Endothelial cell (in vitro differentiated cells): Measurements from ENCODE around the gene SSC4D. TPM values are rescaled to one million over a fixed set of nuclear protein-coding genes. Genes with fewer than 3 reads are reported as not detected.
A peak's percentile ranks its signal among the peaks of the same experiment; 100 is the strongest.

Experiments used
- DNase-seq: peaks from one replicate; pipeline ENCODE4 v3.0.0; 2021; ENCODE audit warnings: low spot score
- H3K27ac Mint-ChIP-seq: one replicate; pipeline ENCODE4 v1.8.0; 2021; ENCODE audit warnings: mixed read lengths, inconsistent platforms; ENCODE audit not compliant: unreplicated experiment
- H3K27me3 Mint-ChIP-seq: one replicate; pipeline ENCODE4 v1.8.0; 2021; ENCODE audit warnings: mild to moderate bottlenecking, moderate library complexity, mixed read lengths, inconsistent platforms; ENCODE audit not compliant: unreplicated experiment
- H3K36me3 Mint-ChIP-seq: one replicate; pipeline ENCODE4 v1.8.0; 2021; ENCODE audit warnings: mild to moderate bottlenecking, low read depth, mixed read lengths, inconsistent platforms; ENCODE audit not compliant: unreplicated experiment
- H3K4me1 Mint-ChIP-seq: one replicate; pipeline ENCODE4 v1.8.0; 2021; ENCODE audit warnings: mild to moderate bottlenecking, mixed read lengths, inconsistent platforms; ENCODE audit not compliant: unreplicated experiment
- H3K4me3 Mint-ChIP-seq: one replicate; pipeline ENCODE4 v1.8.0; 2021; ENCODE audit warnings: mild to moderate bottlenecking, mixed read lengths, inconsistent platforms; ENCODE audit not compliant: unreplicated experiment
- H3K9me3 Mint-ChIP-seq: one replicate; pipeline ENCODE4 v1.8.0; 2021; ENCODE audit warnings: mixed read lengths, inconsistent platforms; ENCODE audit not compliant: unreplicated experiment
- CTCF ChIP-seq: fragments of 200-600 bp; sonication (generic); IDR thresholded peaks from one replicate; pipeline ENCODE4 v1.5.0; 2021; ENCODE audit warnings: antibody characterized with exemption; ENCODE audit not compliant: unreplicated experiment
- total RNA-seq: library from RNA; stranded (reverse); fragmentation: NEBNext Ultra II Directional; extraction: Animal tissue kit (Norgen Biotek cat#: 25700); gene quantifications from one replicate; pipeline ENCODE4 v1.2.1, GENCODE V29; 2021; ENCODE audit not compliant: unreplicated experiment

The SSC4D gene
- total RNA-seq, 1 donor from 2014 or later, result 15.6 TPM

- Mint-ChIP-seq H3K27ac (peak overlapping the region; percentile 78), H3K4me3 (peak overlapping the region; percentile 82), H3K4me1 (peaks cover 45% of the 10 kb centered on the region), H3K36me3 (peaks cover 52% of the 10 kb centered on the region), H3K9me3 (no peaks in the 10 kb centered on the region), H3K27me3 (peaks cover 3% of the 10 kb centered on the region)
- no peak for TF ChIP-seq CTCF
- DNase-seq, result no peak
Measured at GRCh38 chr7:76349313-76349885, 60.1 kb downstream of the SSC4D start.

- DNase-seq, result no peak
- Mint-ChIP-seq H3K9me3 (no peaks in the 10 kb centered on the region), H3K27me3 (peaks cover 3% of the 10 kb centered on the region), H3K4me3 (peak overlapping the region; percentile 21), H3K36me3 (peaks cover 60% of the 10 kb centered on the region), H3K27ac (peak overlapping the region; percentile 99), H3K4me1 (peaks cover 45% of the 10 kb centered on the region)
- no peak for TF ChIP-seq CTCF
Measured at GRCh38 chr7:76347710-76348109, 61.8 kb downstream of the SSC4D start.

- peaks cover 66% of the 10 kb centered on the region for H3K36me3 Mint-ChIP-seq
- peak overlapping the region; percentile 99 for H3K27ac Mint-ChIP-seq
- H3K27me3 Mint-ChIP-seq, result peaks cover 3% of the 10 kb centered on the region
- TF ChIP-seq CTCF, result no peak
- no peaks in the 10 kb centered on the region for H3K9me3 Mint-ChIP-seq
- peak; percentile 52 for DNase-seq
- H3K4me1 Mint-ChIP-seq, result peaks cover 43% of the 10 kb centered on the region
- H3K4me3 Mint-ChIP-seq, result peak overlapping the region; percentile 83
Measured at GRCh38 chr7:76346778-76347177, 62.7 kb downstream of the SSC4D start.

- DNase-seq, result no peak
- TF ChIP-seq CTCF, result no peak
- Mint-ChIP-seq H3K4me1 (peaks cover 36% of the 10 kb centered on the region), H3K9me3 (no peaks in the 10 kb centered on the region), H3K27ac (peak overlapping the region; percentile 99), H3K36me3 (peaks cover 60% of the 10 kb centered on the region), H3K27me3 (peaks cover 3% of the 10 kb centered on the region), H3K4me3 (peak overlapping the region; percentile 68)
Measured at GRCh38 chr7:76346097-76346496, 63.4 kb downstream of the SSC4D start.

GRCh38 chr7:76343931-76344321 lies 65.6 kb downstream of the SSC4D start:
- Mint-ChIP-seq H3K9me3 (no peaks in the 10 kb centered on the region), H3K36me3 (peaks cover 55% of the 10 kb centered on the region), H3K27me3 (peaks cover 3% of the 10 kb centered on the region), H3K4me1 (peaks cover 28% of the 10 kb centered on the region), H3K4me3 (no peak overlapping the region), H3K27ac (no peak overlapping the region)
- DNase-seq, result no peak
- TF ChIP-seq CTCF, result no peak
